Measurements from ENCODE around the gene PREX1. TPM values are rescaled to one million over a fixed set of nuclear protein-coding genes. Genes with fewer than 3 reads are reported as not detected.

Gene PREX1
- total RNA-seq, 1 donor from 2014 or later: 2.9 TPM

DNA sequence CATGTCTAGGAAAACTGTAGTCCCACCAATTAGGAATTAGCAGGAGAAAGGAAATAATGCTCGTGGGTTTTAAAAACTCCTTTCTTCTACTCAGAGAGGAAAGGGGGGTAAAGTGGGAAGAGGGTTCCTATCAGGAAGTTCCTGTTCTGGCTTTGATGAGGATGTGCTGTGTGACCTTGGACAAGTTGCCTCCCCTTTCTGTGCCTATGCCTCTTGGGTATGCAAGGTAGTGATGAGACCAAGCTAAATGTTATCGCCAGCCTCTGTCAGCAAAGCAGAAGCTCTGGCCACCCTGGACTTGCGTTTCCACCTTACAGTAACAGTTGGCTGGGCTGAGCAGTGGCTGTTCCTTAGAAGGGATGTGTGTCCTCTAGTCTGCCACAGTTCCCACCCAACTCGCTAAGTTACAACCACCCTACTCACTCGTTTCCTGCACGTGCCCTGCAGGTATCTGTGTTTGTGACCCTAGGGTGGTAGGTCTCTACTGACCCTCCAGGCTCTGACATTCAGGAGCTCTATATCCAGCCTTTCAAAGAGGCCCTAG lies 110.0 kb downstream of the PREX1 start:
- DNase-seq (ENCODE audit: low spot score, unreplicated experiment): no peak
- Mint-ChIP-seq H3K27me3 (no peaks in the 10 kb centered on the region), H3K27ac (no peak overlapping the region), H3K9me3 (ENCODE audit: low read depth) (no peaks in the 10 kb centered on the region), H3K4me3 (ENCODE audit: low read depth) (no peak overlapping the region), H3K36me3 (ENCODE audit: insufficient read depth) (no peaks in the 10 kb centered on the region), H3K4me1 (ENCODE audit: low read depth) (peaks cover 5% of the 10 kb centered on the region)
- TF ChIP-seq, protein P1, sequence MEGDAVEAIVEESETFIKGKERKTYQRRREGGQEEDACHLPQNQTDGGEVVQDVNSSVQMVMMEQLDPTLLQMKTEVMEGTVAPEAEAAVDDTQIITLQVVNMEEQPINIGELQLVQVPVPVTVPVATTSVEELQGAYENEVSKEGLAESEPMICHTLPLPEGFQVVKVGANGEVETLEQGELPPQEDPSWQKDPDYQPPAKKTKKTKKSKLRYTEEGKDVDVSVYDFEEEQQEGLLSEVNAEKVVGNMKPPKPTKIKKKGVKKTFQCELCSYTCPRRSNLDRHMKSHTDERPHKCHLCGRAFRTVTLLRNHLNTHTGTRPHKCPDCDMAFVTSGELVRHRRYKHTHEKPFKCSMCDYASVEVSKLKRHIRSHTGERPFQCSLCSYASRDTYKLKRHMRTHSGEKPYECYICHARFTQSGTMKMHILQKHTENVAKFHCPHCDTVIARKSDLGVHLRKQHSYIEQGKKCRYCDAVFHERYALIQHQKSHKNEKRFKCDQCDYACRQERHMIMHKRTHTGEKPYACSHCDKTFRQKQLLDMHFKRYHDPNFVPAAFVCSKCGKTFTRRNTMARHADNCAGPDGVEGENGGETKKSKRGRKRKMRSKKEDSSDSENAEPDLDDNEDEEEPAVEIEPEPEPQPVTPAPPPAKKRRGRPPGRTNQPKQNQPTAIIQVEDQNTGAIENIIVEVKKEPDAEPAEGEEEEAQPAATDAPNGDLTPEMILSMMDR (IDR thresholded peaks at IDR 0.05; ENCODE audit: unreplicated experiment): no peak

DNA sequence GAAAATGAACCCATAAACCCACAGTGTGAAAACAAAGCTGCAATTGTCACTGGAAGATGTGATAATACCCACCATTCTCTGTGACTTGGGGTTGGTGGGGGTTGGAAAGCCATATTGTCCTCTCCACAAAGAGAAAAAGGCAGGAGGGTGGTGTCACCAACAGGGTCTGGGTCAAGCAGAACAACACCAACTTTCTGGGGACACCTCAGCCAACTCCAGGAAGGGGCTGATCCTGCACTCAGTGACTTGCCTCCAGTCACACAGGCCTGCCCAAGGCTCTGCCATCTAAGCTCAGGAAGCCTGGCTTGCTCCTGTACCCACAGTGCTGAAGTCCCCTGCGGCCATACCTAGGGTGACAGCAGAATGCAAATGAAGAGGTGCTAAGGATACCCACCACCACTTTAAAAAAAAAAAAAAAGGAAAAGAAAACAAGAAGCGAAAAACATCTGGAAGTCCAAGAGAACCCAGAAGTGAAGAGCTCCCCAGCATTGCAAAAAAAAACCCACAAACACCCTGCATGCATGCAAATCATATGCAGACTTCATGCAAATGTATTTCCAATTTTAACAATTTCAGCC lies 110.6 kb downstream of the PREX1 start:
- Mint-ChIP-seq H3K4me1 (ENCODE audit: low read depth) (peaks cover under 1% of the 10 kb centered on the region), H3K36me3 (ENCODE audit: insufficient read depth) (no peaks in the 10 kb centered on the region), H3K27me3 (no peaks in the 10 kb centered on the region), H3K9me3 (ENCODE audit: low read depth) (no peaks in the 10 kb centered on the region), H3K4me3 (ENCODE audit: low read depth) (no peak overlapping the region), H3K27ac (no peak overlapping the region)
- TF ChIP-seq, protein P1 (IDR thresholded peaks at IDR 0.05; ENCODE audit: unreplicated experiment): no peak
- DNase-seq (ENCODE audit: low spot score, unreplicated experiment): no peak

DNA sequence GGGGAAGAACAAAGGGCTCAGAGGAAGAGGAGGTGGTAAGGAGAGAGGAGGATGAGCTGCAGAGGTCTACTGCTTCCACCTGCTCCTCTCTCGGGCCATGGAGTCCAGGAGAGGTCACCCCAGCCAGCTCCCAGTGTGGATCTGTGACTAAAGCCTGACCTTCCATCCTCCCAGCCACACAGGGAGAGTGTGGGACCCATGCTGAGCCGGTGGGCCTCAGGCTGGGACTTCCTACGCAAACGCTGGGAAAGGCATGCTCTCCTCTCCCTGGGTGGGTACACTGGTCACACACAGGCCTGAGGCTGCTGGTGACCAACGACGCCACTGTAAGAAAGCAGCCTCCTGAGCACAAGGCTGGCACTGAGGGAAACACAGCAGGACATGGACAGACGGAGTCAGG lies 111.3 kb downstream of the PREX1 start:
- H3K4me3 Mint-ChIP-seq (ENCODE audit: low read depth): no peak overlapping the region
- H3K9me3 Mint-ChIP-seq (ENCODE audit: low read depth): no peaks in the 10 kb centered on the region
- DNase-seq (ENCODE audit: low spot score, unreplicated experiment): no peak
- no peaks in the 10 kb centered on the region for H3K36me3 Mint-ChIP-seq (ENCODE audit: insufficient read depth)
- no peaks in the 10 kb centered on the region for H3K27me3 Mint-ChIP-seq
- TF ChIP-seq, protein P1 (IDR thresholded peaks at IDR 0.05; ENCODE audit: unreplicated experiment): no peak
- H3K27ac Mint-ChIP-seq: no peak overlapping the region
- no peaks in the 10 kb centered on the region for H3K4me1 Mint-ChIP-seq (ENCODE audit: low read depth)

DNA sequence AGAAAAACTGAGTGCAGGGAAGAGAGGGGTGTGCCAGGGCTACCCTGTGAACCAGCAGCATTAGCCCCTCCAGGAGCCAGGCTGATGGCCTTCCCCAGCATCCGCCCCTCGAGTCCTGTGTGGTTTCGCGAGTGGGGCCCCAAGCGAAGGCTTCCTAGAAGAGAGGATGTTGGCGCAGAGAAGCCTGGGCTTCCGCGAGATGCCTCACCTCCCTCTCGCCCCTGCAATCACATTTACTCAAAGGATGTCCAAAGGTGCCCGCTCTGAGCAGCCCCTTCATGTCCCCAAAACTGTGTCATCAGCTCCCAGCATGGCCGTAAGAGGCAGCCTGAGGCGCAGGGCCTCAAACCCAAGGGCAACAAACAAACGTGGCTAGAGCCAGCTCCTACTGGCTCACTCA lies 111.7 kb downstream of the PREX1 start:
- TF ChIP-seq, protein P1 (IDR thresholded peaks at IDR 0.05; ENCODE audit: unreplicated experiment): no peak
- Mint-ChIP-seq H3K27ac (no peak overlapping the region), H3K27me3 (no peaks in the 10 kb centered on the region), H3K9me3 (ENCODE audit: low read depth) (no peaks in the 10 kb centered on the region), H3K4me3 (ENCODE audit: low read depth) (no peak overlapping the region), H3K4me1 (ENCODE audit: low read depth) (no peaks in the 10 kb centered on the region), H3K36me3 (ENCODE audit: insufficient read depth) (no peaks in the 10 kb centered on the region)
- no peak for DNase-seq (ENCODE audit: low spot score, unreplicated experiment)

DNA sequence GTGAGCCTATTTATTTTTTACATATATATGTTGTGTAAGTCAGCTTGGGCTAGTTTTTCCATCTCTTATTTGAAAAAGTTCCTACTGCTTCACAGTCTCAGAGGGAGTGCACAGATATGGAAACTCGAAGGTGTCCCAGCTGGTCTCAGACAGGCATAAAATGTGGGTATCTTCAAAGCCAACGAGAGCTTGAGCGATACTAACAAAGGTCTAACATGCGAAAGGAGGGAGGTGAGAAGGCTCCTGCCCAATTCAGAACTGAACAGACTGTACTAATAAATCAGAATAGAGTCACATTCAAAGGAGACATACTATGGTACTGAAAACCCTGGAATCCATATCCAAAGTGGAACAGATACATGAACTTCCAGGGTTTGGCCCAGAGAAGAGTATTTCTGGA lies 113.0 kb downstream of the PREX1 start:
- H3K27ac Mint-ChIP-seq: no peak overlapping the region
- no peaks in the 10 kb centered on the region for H3K9me3 Mint-ChIP-seq (ENCODE audit: low read depth)
- H3K4me1 Mint-ChIP-seq (ENCODE audit: low read depth): no peaks in the 10 kb centered on the region
- DNase-seq (ENCODE audit: low spot score, unreplicated experiment): no peak
- TF ChIP-seq, protein P1 (IDR thresholded peaks at IDR 0.05; ENCODE audit: unreplicated experiment): no peak
- H3K36me3 Mint-ChIP-seq (ENCODE audit: insufficient read depth): no peaks in the 10 kb centered on the region
- H3K27me3 Mint-ChIP-seq: no peaks in the 10 kb centered on the region
- H3K4me3 Mint-ChIP-seq (ENCODE audit: low read depth): no peak overlapping the region

All from progenitor cell of endocrine pancreas (in vitro differentiated cells).